HK-2 (cell line): ENCODE data around the gene GALNS.
"Not testable (repeated sequence)": the region's sequence is repeated elsewhere in the genome, so short reads cannot be mapped to it uniquely, and the experiment has no call there.

Experiments
- DNase-seq: peaks from one replicate; pipeline ENCODE4 v3.0.0-alpha.2; 2018; ENCODE audit not compliant: unreplicated experiment

GALNS gene

GRCh38 chr16:88837806-88838205 is 18.9 kb downstream of the GALNS start:
- no peak for DNase-seq

DNA sequence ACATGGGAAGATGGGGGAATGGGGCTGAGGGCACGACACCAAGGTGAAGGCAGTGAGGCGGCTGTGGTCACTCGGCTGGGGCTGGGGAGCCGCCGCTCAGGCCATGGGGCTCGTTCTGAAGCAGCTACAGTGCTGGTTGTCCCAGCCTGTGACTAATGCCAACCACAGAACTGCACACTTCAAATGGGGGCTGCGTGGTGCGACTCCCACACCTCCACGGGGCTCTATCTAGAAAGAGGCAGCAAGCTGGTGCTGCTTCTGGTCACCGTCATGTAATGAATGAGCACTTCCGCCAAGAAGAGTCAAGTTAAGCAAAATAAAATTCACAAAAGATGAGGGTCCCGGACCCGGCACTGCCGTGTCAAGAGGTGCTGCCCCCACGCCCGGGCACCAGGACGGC is 20.0 kb downstream of the GALNS start:
- DNase-seq, result no peak

DNA sequence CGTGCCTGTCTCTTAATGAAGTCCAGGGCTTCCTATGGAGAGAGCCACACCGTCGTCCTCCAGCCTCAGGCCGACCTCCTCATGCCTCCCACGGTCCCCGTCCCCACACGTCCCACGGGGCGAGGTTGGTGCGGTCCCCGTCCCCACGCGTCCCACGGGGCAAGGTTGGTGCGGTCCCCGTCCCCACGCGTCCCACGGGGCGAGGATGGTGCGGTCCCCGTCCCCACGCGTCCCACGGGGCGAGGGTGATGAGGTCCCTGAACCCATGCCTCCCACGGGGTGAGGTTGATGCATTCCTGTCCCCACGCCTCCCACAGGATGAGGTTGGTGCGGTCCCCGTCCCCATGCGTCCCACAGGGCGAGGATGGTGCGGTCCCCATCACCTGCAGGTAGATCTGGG is 20.9 kb downstream of the GALNS start:
- no peak for DNase-seq

GRCh38 chr16:88835383-88835782 is 21.4 kb downstream of the GALNS start:
- DNase-seq, result no peak

- DNase-seq, result no peak
These were observed 22.1 kb downstream of the GALNS start for GRCh38 chr16:88834670-88835069.

- no peak for DNase-seq
These were observed 23.7 kb downstream of the GALNS start for GRCh38 chr16:88833086-88833485.

DNA sequence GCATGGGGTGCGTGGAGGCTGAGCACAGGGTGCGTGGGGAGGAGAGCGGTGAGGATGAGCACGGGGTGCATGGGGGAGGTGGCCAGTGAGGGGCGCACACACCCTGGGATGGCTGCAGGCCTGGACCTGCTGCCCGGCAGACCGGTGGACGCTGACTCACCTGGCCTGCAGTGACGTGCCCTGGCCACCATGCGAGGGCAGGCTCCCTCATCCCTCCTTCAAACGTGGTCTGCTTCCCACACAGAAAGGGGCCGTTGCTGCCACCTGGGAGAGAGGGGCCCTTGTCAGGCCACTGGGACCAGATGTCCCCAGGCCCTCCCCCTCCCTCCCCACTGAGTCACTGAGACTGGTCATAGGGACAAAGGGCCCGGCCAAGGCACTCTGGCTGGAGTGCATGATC is 24.9 kb downstream of the GALNS start:
- peak; percentile 38 for DNase-seq

- DNase-seq, result no peak
These were observed 26.0 kb downstream of the GALNS start for GRCh38 chr16:88830783-88831182.

GRCh38 chr16:88830258-88830657 is 26.5 kb downstream of the GALNS start:
- DNase-seq, result no peak

- DNase-seq, result no peak
These were observed 28.0 kb downstream of the GALNS start for GRCh38 chr16:88828711-88829110.

GRCh38 chr16:88827727-88828126 is 29.0 kb downstream of the GALNS start:
- DNase-seq, result no peak

DNA sequence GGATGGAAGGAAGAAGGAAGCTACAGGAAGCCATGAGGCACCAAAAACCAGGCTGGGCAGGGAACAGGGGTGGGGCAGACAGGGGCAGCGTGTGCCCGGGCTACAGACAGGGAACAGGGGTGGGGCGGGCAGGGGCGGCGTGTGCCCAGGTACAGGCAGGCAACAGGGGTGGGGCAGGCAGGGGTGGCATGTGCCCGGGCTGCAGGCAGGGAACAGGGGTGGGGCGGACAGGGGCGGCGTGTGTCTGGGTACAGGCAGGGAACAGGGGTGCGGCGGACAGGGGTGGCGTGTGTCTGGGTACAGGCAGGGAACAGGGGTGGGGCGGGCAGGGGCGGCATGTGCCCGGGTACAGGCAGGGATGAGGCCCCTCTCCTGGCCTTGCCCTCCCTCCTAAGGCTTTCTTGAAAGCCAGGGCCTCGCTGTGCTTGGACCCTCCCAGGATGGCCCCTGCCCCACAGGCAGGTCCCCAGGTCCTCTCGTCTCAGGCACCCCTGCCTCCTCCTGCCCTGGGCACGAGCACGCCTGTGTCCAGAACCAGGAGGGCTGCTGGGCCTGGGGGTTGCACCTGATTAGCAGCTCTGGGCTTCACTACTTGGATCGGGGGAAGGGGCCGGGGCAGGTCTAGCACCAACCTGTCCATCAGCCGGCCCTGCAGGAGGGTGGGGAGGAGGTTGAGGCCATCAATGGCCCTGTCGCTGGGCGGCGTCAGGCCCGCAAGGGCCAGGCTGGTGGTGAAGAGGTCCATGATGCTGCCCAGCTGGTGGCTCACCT is 30.5 kb downstream of the GALNS start:
- DNase-seq, result no peak

GRCh38 chr16:88825146-88825545 is 31.6 kb downstream of the GALNS start:
- DNase-seq, result no peak

GRCh38 chr16:88824256-88825077 is 32.3 kb downstream of the GALNS start:
- no peak for DNase-seq

DNA sequence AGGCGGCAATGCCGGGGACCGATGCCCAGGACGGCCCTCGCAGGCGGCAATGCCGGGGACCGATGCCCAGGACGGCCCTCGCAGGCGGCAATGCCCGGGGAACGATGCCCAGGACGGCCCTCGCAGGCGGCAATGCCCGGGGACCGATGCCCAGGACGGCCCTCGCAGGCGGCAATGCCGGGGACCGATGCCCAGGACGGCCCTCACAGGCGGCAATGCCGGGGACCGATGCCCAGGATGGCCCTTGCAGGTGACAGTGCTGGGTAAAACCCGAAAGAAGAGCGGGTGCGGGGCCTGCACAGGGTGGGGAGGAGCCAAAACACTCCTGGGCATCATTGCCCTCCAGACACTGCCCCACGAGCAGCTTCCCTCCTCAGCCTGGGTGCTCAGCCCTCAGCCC is 33.1 kb downstream of the GALNS start:
- not testable (repeated sequence) for DNase-seq

- no peak for DNase-seq
These were observed 34.3 kb downstream of the GALNS start for GRCh38 chr16:88822281-88823040.

DNA sequence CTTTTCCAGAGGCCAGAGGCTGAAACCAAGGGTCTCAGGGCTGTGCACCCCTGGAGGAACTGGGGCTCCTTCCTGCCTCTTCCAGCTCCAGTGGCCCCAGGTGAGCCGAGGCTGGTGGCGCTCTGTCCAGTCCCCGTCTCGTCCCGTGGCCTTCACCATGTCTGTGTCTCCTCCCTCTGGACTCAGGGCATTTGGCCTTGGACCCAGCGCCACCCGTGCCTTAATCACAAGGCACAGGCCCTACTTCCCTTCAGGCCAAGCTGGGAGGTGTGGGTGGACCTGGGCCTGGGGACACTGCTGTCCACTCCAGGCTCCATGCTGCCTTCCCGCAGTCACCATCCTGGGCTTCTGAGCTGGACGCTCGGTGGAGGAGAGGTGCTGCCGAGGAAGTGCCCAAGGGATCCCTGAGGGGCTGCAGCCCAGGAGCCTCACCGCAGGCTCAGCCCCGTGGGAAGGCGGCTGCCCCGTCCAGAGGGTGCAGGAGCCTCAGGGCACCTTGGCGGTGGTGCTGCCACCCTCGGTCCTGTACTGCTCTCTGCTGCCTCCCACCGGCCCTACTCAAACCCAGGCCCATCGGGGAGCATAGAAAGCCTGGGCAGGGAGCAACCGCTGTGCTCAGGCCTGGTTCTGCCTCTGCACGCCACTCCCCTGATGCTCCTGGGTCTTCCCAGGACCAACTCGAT is 35.4 kb downstream of the GALNS start:
- DNase-seq, result no peak

- no peak for DNase-seq
These were observed 36.2 kb downstream of the GALNS start for GRCh38 chr16:88820385-88821025.

DNA sequence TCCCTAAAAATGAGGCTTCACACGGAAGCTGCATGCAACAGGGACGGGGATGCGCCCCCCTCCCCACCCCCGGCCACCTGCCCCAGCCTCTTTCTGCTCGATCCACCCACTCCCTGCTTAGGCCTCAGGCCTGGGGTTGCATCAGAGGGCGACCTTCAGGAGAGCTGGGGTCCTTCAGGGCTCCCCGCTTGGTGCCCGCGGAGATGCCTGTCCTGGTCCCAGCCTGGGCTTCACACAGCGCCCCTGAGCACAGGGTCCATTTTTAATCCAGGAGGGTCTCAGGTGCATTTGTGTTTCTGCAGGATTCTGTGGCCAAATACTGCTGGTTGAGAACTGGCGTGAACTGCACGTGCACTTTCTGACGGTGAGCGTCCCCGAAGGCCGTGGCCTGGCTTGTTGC is 37.6 kb downstream of the GALNS start:
- DNase-seq, result no peak

GRCh38 chr16:88818575-88818874 is 38.2 kb downstream of the GALNS start:
- no peak for DNase-seq

DNA sequence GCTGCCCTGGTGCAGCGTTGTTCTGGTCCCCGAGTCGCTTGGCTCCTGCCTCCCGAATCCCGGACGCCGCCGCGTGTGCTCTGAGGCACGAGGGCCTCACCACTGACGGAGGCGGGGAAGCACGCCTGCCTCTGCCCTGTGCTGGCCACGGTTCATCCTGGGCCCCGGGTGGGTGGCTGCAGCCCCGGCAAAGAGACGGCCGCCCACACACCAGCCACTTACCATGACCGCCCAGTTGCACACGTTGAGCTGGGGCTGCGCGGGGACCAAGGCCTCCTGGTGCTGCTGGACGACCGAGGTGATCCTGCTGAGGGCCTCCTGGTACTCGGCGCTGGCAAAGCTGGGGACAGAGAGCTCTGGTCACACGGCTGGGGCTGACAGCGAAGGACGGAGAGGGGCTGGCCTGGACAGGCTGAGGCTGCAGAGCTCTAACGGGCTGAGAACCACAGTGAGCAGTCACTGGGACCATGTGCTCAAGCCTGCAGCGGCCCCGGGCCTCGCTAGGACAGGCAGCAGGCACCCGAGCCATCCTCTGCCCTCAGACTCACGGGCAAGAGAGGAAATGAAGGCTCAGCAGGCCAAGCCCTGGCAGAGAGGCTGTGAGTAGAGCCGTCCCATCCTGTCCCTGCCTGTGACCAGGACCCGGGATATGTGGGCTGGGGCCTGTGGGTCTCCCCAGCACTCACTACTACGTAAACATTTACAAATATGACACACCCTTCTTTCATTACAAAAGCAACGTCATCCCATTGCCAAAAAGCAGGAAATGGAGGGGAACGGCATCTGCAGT is 38.8 kb downstream of the GALNS start:
- DNase-seq, result no peak
